Naive thymus-derived CD8-positive, alpha-beta T cell (primary cell): ENCODE results near the gene BABAM2. TPM values are rescaled to one million over a fixed set of nuclear protein-coding genes. Genes with fewer than 3 reads are reported as not detected.
"Not testable (repeated sequence)": the region's sequence is repeated elsewhere in the genome, so short reads cannot be mapped to it uniquely, and the experiment has no call there.

Experiments
- ATAC-seq, 2 donors: fragments of 150-1000 bp; cut with Tn5 transposase in 1 of 2; sonication (Bioruptor Pico), chemical (Tn5 transposase) in 1 of 2; 1 replicate in 1 of 2; 2 replicates in 1 of 2; pipeline ENCODE4 v1.10.0; 2021; ENCODE audit warnings: mild to moderate bottlenecking in 2 of 2, moderate library complexity in 2 of 2
- POLR2A ChIA-PET: fragments of 350-600 bp; sonication (Branson Sonifier 250); formaldehyde crosslinking; loops from one replicate; lab custom pipeline; 2021; ENCODE audit warnings: antibody characterized with exemption; lab: Charles Lee
- DNase-seq, 10 donors: peaks; one replicate each; pipeline versions ENCODE4 v3.0.0 to v3.0.0-alpha.2; 2020 to 2022
- H3K27ac Mint-ChIP-seq, 10 donors: one replicate each; pipeline ENCODE4 v1.8.0; 2020 to 2022; ENCODE audit warnings: mild to moderate bottlenecking in 10 of 10, mixed read lengths in 10 of 10, moderate library complexity in 4 of 10, inconsistent platforms in 1 of 10
- H3K27me3 Mint-ChIP-seq, 5 donors: one replicate each; pipeline ENCODE4 v1.8.0; 2021 to 2022; ENCODE audit warnings: mixed read lengths in 5 of 5
- H3K36me3 Mint-ChIP-seq, 3 donors: one replicate each; pipeline ENCODE4 v1.8.0; 2020 to 2022; ENCODE audit warnings: mixed read lengths in 3 of 3, mild to moderate bottlenecking in 2 of 3, inconsistent platforms in 1 of 3
- H3K4me1 Mint-ChIP-seq, 4 donors: one replicate each; pipeline ENCODE4 v1.8.0; 2021 to 2022; ENCODE audit warnings: mixed read lengths in 4 of 4
- H3K4me3 Mint-ChIP-seq, 10 donors: one replicate each; pipeline ENCODE4 v1.8.0; 2020 to 2022; ENCODE audit warnings: mild to moderate bottlenecking in 10 of 10, mixed read lengths in 10 of 10, moderate library complexity in 6 of 10, inconsistent platforms in 1 of 10
- H3K9me3 Mint-ChIP-seq, 9 donors: one replicate each; pipeline ENCODE4 v1.8.0; 2020 to 2022; ENCODE audit warnings: mixed read lengths in 9 of 9, mild to moderate bottlenecking in 3 of 9, inconsistent platforms in 1 of 9, moderate library complexity in 1 of 9
- polyA plus RNA-seq, 3 donors: library from polyadenylated mRNA; unstranded; fragments of 300-500 nt; fragmentation: Illumina TruSeq; gene quantifications; one replicate each; pipeline ENCODE4 v1.2.3, GENCODE V29; 2021
- total RNA-seq, 8 experiments: library from RNA in 2 of 8; stranded (reverse) in 2 of 8; gene quantifications; one replicate each; pipeline ENCODE4 v1.2.3 and lab custom pipeline; 2021 to 2026

BABAM2 gene
- total and polyA plus RNA-seq, 5 experiments from 2014 or later: 29.6 to 60.2 (median 50.5) TPM

GRCh38 chr2:28326881-28327505, 436.5 kb downstream of the BABAM2 start:
- H3K27ac Mint-ChIP-seq: no peak overlapping the region
- no peaks in the 10 kb centered on the region for H3K9me3 Mint-ChIP-seq
- peaks cover 0 to 4% (median 2%) of the 10 kb centered on the region in 4 donors for H3K4me1 Mint-ChIP-seq
- no peak overlapping the region for H3K4me3 Mint-ChIP-seq
- POLR2A ChIA-PET: no interaction called here
- H3K27me3 Mint-ChIP-seq: no peaks in the 10 kb centered on the region
- ATAC-seq: no peak
- H3K36me3 Mint-ChIP-seq: peaks cover 0 to 8% (median 0%) of the 10 kb centered on the region in 3 donors
- DNase-seq: no peak

- Mint-ChIP-seq H3K9me3 (no peaks in the 10 kb centered on the region), H3K36me3 (peaks cover 0 to 8% (median 0%) of the 10 kb centered on the region in 3 donors), H3K4me3 (no peak overlapping the region), H3K27ac (no peak overlapping the region), H3K27me3 (no peaks in the 10 kb centered on the region), H3K4me1 (peaks cover 0 to 4% (median 2%) of the 10 kb centered on the region in 4 donors)
- POLR2A ChIA-PET: no interaction called here
- DNase-seq (no peak), ATAC-seq (no peak)
Observed at GRCh38 chr2:28327581-28327955, 437.0 kb downstream of the BABAM2 start.

GRCh38 chr2:28327956-28328922, 437.7 kb downstream of the BABAM2 start:
- Mint-ChIP-seq H3K36me3 (peaks cover 0 to 8% (median 0%) of the 10 kb centered on the region in 3 donors), H3K27ac (no peak overlapping the region), H3K4me1 (peaks cover 0 to 4% (median 2%) of the 10 kb centered on the region in 4 donors), H3K4me3 (no peak overlapping the region), H3K27me3 (no peaks in the 10 kb centered on the region), H3K9me3 (no peaks in the 10 kb centered on the region)
- ATAC-seq (no peak), DNase-seq (no peak)
- POLR2A ChIA-PET: no interaction called here

GRCh38 chr2:28329184-28329583, 438.7 kb downstream of the BABAM2 start:
- H3K27ac Mint-ChIP-seq: no peak overlapping the region
- no peaks in the 10 kb centered on the region for H3K9me3 Mint-ChIP-seq
- POLR2A ChIA-PET: no interaction called here
- peaks cover 0 to 3% (median under 1%) of the 10 kb centered on the region in 4 donors for H3K4me1 Mint-ChIP-seq
- peaks cover 0 to 8% (median 0%) of the 10 kb centered on the region in 3 donors for H3K36me3 Mint-ChIP-seq
- H3K4me3 Mint-ChIP-seq: no peak overlapping the region
- DNase-seq: no peak
- no peaks in the 10 kb centered on the region for H3K27me3 Mint-ChIP-seq
- ATAC-seq: no peak

- H3K4me3 Mint-ChIP-seq, H3K4me1 Mint-ChIP-seq, DNase-seq, H3K36me3 Mint-ChIP-seq, POLR2A ChIA-PET, ATAC-seq, H3K27me3 Mint-ChIP-seq, H3K9me3 Mint-ChIP-seq, H3K27ac Mint-ChIP-seq: not testable (repeated sequence)
Observed at GRCh38 chr2:28330722-28331121, 440.2 kb downstream of the BABAM2 start.

GRCh38 chr2:28331797-28332196, 441.3 kb downstream of the BABAM2 start:
- peak overlapping the region in 2 of 10 donors; percentile 15 to 76 for H3K27ac Mint-ChIP-seq
- H3K4me3 Mint-ChIP-seq, H3K27me3 Mint-ChIP-seq, DNase-seq, ATAC-seq, H3K4me1 Mint-ChIP-seq, POLR2A ChIA-PET, H3K36me3 Mint-ChIP-seq, H3K9me3 Mint-ChIP-seq: not testable (repeated sequence)

- Mint-ChIP-seq H3K36me3 (peaks cover 0 to 8% (median 0%) of the 10 kb centered on the region in 3 donors), H3K9me3 (peaks cover 0 to 1% (median 0%) of the 10 kb centered on the region in 9 donors), H3K4me3 (no peak overlapping the region), H3K4me1 (peaks cover 0 to 4% (median 2%) of the 10 kb centered on the region in 4 donors), H3K27ac (peak overlapping the region in 2 of 10 donors; percentile 24 to 79), H3K27me3 (no peaks in the 10 kb centered on the region)
- no peak for ATAC-seq
- POLR2A ChIA-PET: no interaction called here
- DNase-seq: no peak
Observed at GRCh38 chr2:28332696-28333095, 442.2 kb downstream of the BABAM2 start.

GRCh38 chr2:28333606-28334526, 443.3 kb downstream of the BABAM2 start:
- ATAC-seq (no peak), DNase-seq (no peak)
- Mint-ChIP-seq H3K36me3 (peaks cover 0 to 6% (median 3%) of the 10 kb centered on the region in 3 donors), H3K4me1 (peaks cover 0 to 4% (median 3%) of the 10 kb centered on the region in 4 donors), H3K27ac (peak overlapping the region in 2 of 10 donors; percentile 10 to 79), H3K4me3 (no peak overlapping the region), H3K9me3 (peaks cover 0 to 1% (median 0%) of the 10 kb centered on the region in 9 donors), H3K27me3 (no peaks in the 10 kb centered on the region)
- POLR2A ChIA-PET: no interaction called here

- POLR2A ChIA-PET: no interaction called here
- Mint-ChIP-seq H3K4me1 (peaks cover 0 to 7% (median 4%) of the 10 kb centered on the region in 4 donors), H3K9me3 (peaks cover 0 to 1% (median 0%) of the 10 kb centered on the region in 9 donors), H3K4me3 (no peak overlapping the region), H3K27ac (no peak overlapping the region), H3K27me3 (no peaks in the 10 kb centered on the region), H3K36me3 (peaks cover 0 to 7% (median 0%) of the 10 kb centered on the region in 3 donors)
- DNase-seq (no peak), ATAC-seq (no peak)
Observed at GRCh38 chr2:28334527-28334894, 444.0 kb downstream of the BABAM2 start.

GRCh38 chr2:28335265-28335664, 444.7 kb downstream of the BABAM2 start:
- H3K27me3 Mint-ChIP-seq, H3K36me3 Mint-ChIP-seq, POLR2A ChIA-PET, H3K9me3 Mint-ChIP-seq, H3K4me3 Mint-ChIP-seq, ATAC-seq, H3K4me1 Mint-ChIP-seq, DNase-seq: not testable (repeated sequence)
- peak overlapping the region in 2 of 10 donors; percentile 32 to 58 for H3K27ac Mint-ChIP-seq

GRCh38 chr2:28335666-28336065, 445.1 kb downstream of the BABAM2 start:
- no peak overlapping the region for H3K4me3 Mint-ChIP-seq
- peaks cover 0 to 7% (median 0%) of the 10 kb centered on the region in 3 donors for H3K36me3 Mint-ChIP-seq
- ATAC-seq: no peak
- no peaks in the 10 kb centered on the region for H3K27me3 Mint-ChIP-seq
- H3K9me3 Mint-ChIP-seq: peaks cover 0 to 1% (median 0%) of the 10 kb centered on the region in 9 donors
- peak overlapping the region in 4 of 10 donors; percentile 32 to 65 (median 46) for H3K27ac Mint-ChIP-seq
- H3K4me1 Mint-ChIP-seq: peaks cover 0 to 7% (median 4%) of the 10 kb centered on the region in 4 donors
- POLR2A ChIA-PET: no interaction called here
- DNase-seq: no peak
